ENCODE data around the gene EFS.

- TF ChIP-seq CTCF (IDR thresholded peaks at IDR 0.05; ENCODE audit: poor library complexity) (no peak), EZH2 (IDR thresholded peaks at IDR 0.05; ENCODE audit: borderline replicate concordance) (no peak), EZH2phosphoT487 (IDR thresholded peaks at IDR 0.05; ENCODE audit: low read depth, severe bottlenecking, unreplicated experiment) (no peak)
Observed at GRCh38 chr14:23310546-23310945, 54.4 kb downstream of the EFS start.
